Thoracic aorta (tissue), 2 donors: ENCODE measurements around the gene TBC1D20. TPM values are rescaled to one million over a fixed set of nuclear protein-coding genes. Genes with fewer than 3 reads are reported as not detected.
A peak's percentile ranks its signal among the peaks of the same experiment; 100 is the strongest.
"Not testable (repeated sequence)": the region's sequence is repeated elsewhere in the genome, so short reads cannot be mapped to it uniquely, and the experiment has no call there.

ENCODE experiments used
- ATAC-seq: fragments of 150-250 bp; one replicate; pipeline ENCODE4 v1.8.0; 2017; ENCODE audit warnings: low read depth; ENCODE audit not compliant: insufficient number of reproducible peaks, low FRiP score
- DNase-seq: peaks from one replicate; pipeline ENCODE4 v3.0.0-alpha.2; 2020; ENCODE audit warnings: low spot score
- H3K27ac ChIP-seq, 2 donors: fragments of 200-600 bp; sonication (generic); 1 replicate in 1 of 2; 2 replicates in 1 of 2; pipeline ENCODE4 v1.5.1; 2016; ENCODE audit warnings: mild to moderate bottlenecking in 2 of 2, moderate library complexity in 2 of 2
- H3K27me3 ChIP-seq: fragments of 200-600 bp; sonication (generic); replicated peaks from 2 replicates; pipeline ENCODE4 v1.6.0; 2016; ENCODE audit warnings: mild to moderate bottlenecking; ENCODE audit not compliant: insufficient read depth
- H3K36me3 ChIP-seq: fragments of 200-600 bp; sonication (generic); one replicate; pipeline ENCODE4 v1.5.1; 2016
- H3K4me1 ChIP-seq, 2 donors: fragments of 200-600 bp; sonication (generic); 1 replicate in 1 of 2; 2 replicates in 1 of 2; pipeline versions ENCODE4 v1.5.1 to v1.6.0; 2016; ENCODE audit warnings: low read depth in 2 of 2, mild to moderate bottlenecking in 1 of 2; ENCODE audit not compliant: control insufficient read depth in 1 of 2
- H3K4me3 ChIP-seq: fragments of 200-600 bp; sonication (generic); 2 replicates; pipeline ENCODE4 v1.5.1; 2016; ENCODE audit warnings: mild to moderate bottlenecking
- H3K9me3 ChIP-seq: fragments of 200-600 bp; sonication (generic); 2 replicates; pipeline ENCODE4 v1.5.1; 2016
- total RNA-seq, 2 donors: library from RNA; depleted of rRNA; stranded (reverse); fragments of >200 nt; gene quantifications; one replicate each; pipeline versions ENCODE4 v1.1.0 to v1.2.3, GENCODE V29; 2016
- TF ChIP-seq, protein P1 (sequence below): fragments of 200-600 bp; sonication (generic); IDR thresholded peaks from one replicate; pipeline ENCODE4 v1.5.1; 2019; ENCODE audit warnings: antibody characterized with exemption

The TBC1D20 gene, protein sequence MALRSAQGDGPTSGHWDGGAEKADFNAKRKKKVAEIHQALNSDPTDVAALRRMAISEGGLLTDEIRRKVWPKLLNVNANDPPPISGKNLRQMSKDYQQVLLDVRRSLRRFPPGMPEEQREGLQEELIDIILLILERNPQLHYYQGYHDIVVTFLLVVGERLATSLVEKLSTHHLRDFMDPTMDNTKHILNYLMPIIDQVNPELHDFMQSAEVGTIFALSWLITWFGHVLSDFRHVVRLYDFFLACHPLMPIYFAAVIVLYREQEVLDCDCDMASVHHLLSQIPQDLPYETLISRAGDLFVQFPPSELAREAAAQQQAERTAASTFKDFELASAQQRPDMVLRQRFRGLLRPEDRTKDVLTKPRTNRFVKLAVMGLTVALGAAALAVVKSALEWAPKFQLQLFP
- 10 to 100 TPM; 33.8 to 40.0 TPM for total RNA-seq

DNA sequence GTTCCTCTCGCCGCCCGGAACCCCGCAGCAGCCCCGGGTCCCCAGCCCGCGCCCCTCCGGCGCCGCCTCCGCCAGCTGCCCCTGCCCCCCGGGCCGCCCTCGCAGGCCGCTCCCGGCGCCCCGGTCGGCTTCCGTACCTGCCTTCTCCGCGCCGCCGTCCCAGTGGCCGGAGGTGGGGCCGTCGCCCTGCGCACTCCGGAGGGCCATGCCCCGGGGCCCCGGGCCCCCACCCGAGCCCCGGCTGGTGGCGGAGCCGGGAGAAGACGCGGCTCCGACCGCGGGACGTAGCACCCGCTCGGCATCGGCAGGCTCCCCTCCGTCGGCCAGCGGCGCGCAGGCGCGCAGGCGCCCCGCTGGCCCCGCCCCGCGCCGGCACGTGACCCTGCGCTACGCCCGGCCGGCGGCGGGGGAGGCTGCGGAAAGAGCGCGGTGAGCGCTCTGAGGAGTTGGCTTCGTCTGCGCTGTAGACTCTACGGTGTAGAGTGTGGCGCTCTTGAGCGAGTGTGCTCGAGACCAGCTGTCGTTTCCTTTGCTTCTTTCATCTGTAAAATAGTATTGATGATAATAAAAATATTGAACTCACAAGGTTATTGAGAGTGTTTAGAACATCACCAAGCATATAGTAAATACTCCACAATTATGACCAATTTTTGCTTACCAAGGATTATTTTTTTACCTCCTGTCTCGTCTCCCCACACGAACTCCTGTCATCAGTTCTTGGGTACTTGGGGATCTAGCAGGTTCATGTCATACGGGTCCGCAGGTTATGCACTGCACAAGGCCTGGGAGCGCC is at the start of gene TBC1D20:
TBC1D20 (minus strand) TSS at position 335 of the 793 bp plus-strand sequence; CDS start at position 207, 128 bp downstream.
- DNase-seq = no peak

DNA sequence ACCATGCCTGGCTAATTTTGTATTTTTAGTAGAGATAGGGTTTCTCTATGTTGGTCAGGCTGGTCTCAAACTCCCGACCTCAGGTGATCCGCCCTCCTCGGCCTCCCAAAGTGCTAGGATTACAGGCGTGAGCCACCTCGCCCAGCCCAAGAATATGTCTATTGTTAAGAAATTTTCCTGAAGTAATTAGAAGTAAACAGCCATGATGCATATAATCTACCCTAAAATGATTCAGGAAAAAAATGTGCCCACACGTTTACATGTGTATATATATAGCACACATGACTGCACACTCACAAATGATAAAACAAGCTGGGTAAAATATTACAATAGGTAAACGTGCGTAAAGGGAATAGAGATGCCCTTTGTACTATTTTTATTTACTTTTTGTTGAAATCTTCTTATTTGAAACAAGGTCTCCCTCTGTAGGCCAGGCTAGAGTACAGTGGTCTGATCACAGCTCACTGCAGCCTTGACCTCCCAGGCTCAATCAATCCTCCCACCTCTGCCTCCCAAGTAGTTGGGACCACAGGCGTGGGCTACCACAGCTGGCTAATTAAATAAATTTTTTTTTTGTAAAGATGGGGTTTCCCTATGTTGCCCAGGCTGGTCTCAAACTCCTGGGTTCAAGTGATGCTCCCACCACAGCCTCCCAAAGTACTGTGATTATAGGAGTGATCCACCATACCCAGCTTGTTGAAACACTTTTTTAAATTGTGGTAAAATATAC is 48.2 kb upstream of the TBC1D20 start:
- ATAC-seq, H3K4me1 ChIP-seq, H3K9me3 ChIP-seq: not testable (repeated sequence)

More for the DNA sequence above, at the start of gene TBC1D20:
- Histone ChIP-seq H3K27ac (peak within 1 kb of the TSS; percentile 83 to 88), H3K4me3 (peak within 1 kb of the TSS; percentile 80), H3K9me3 (no peaks in the 10 kb centered on the region), H3K4me1 (peaks cover 14 to 30% of the 10 kb centered on the region in 2 donors), H3K27me3 (no peaks in the 10 kb centered on the region), H3K36me3 (no peaks in the 10 kb centered on the region)
- TF ChIP-seq, protein P1, sequence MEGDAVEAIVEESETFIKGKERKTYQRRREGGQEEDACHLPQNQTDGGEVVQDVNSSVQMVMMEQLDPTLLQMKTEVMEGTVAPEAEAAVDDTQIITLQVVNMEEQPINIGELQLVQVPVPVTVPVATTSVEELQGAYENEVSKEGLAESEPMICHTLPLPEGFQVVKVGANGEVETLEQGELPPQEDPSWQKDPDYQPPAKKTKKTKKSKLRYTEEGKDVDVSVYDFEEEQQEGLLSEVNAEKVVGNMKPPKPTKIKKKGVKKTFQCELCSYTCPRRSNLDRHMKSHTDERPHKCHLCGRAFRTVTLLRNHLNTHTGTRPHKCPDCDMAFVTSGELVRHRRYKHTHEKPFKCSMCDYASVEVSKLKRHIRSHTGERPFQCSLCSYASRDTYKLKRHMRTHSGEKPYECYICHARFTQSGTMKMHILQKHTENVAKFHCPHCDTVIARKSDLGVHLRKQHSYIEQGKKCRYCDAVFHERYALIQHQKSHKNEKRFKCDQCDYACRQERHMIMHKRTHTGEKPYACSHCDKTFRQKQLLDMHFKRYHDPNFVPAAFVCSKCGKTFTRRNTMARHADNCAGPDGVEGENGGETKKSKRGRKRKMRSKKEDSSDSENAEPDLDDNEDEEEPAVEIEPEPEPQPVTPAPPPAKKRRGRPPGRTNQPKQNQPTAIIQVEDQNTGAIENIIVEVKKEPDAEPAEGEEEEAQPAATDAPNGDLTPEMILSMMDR = no peak
- ATAC-seq = peak; percentile 98

DNA sequence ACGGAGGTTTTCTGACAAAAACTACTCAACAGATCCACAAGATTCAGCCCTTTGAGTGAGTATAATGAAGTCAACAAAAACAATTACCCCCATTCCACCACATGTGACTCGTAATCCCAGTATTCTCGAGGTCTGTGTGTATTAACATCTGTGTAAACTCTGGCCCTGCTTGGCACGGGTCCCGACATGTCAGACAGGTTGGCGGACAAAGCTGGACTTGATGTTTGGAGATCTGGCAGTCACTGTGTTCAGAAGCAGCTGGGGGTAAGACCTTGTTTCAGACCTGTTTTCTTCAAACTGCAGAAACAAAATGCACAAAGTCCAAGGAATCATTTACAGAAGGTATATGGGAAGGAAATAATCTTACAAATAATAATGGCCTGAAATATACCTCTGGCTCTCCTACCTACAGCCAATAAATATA is 46.0 kb upstream of the TBC1D20 start:
- H3K4me3 ChIP-seq, ATAC-seq, H3K4me1 ChIP-seq, H3K27me3 ChIP-seq, H3K27ac ChIP-seq, DNase-seq, H3K9me3 ChIP-seq: not testable (repeated sequence)
- peaks cover 33% of the 10 kb centered on the region for H3K36me3 ChIP-seq

More for the DNA sequence above, 48.2 kb upstream of the TBC1D20 start:
- H3K27me3 ChIP-seq, H3K27ac ChIP-seq, DNase-seq, H3K4me3 ChIP-seq: not testable (repeated sequence)
- peaks cover 19% of the 10 kb centered on the region for H3K36me3 ChIP-seq

DNA sequence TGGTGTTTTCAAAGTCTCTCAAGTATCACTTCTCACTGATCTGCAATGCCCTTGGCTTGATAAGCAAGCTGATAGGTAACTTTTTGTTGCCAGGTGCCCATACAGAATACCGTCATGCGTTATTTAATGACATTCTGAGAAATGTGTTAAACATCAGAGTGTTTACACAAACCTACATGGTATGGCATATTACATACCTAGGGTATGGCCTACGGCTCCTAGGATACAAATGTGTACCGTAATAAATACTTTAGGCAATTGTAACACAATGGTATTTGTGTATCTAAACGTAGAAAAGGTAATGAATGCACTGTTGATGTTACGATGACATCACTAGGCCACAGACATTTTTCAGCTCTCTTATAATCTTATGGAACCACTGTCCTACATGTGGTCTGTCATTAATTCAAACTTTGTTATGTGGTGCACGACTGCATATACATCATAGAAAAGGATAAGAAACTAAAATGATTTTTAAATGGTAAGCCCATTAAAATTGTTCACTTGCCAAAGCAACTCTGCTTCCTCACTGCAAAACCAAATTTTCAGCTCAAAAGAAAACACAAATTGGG is 45.5 kb upstream of the TBC1D20 start:
- TF ChIP-seq, protein P1 = no peak
- Histone ChIP-seq H3K27me3 (no peaks in the 10 kb centered on the region), H3K9me3 (no peaks in the 10 kb centered on the region), H3K36me3 (peaks cover 38% of the 10 kb centered on the region), H3K4me3 (no peak overlapping the region), H3K27ac (no peak overlapping the region), H3K4me1 (peaks cover 0 to 3% of the 10 kb centered on the region in 2 donors)
- DNase-seq (no peak), ATAC-seq (no peak)

DNA sequence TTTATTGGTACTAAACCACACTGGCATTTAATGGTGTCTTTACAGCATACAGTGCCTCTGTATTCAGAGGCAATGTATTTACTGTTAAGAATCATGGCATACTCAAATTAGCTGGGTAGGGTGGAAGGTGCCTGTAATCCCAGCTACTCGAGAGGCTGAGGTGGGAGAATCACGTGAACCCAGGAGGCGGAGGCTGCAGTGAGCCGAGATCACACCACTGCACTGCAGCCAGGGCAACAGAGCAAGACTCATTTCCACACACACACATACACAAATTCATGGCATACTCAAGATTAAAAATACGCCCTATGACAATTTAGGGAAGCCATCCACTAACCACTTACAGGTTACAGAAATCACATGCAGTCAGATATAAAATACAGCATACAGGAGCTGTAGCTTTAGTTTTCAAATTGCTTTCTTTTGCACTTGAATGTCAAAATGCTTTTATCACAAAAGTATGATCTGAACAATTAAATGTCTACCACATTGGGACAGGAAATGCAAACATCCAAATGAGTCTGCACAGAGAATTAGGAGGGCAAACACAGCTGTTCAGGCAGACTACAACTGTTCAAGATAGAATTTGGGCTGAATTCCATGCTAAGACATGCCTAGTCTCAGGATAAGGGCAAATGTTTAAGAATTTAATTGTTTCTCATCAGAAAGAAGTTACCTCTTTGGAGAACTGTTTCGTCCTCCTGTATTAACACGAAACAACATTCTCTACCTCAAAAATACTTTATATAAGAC is 44.8 kb upstream of the TBC1D20 start:
- no peak for ATAC-seq
- no peaks in the 10 kb centered on the region for H3K27me3 ChIP-seq
- TF ChIP-seq, protein P1 = no peak
- peaks cover 42% of the 10 kb centered on the region for H3K36me3 ChIP-seq
- H3K27ac ChIP-seq = no peak overlapping the region
- peaks cover 0 to 3% of the 10 kb centered on the region in 2 donors for H3K4me1 ChIP-seq
- no peaks in the 10 kb centered on the region for H3K9me3 ChIP-seq
- DNase-seq = no peak
- H3K4me3 ChIP-seq = no peak overlapping the region
